Activated CD4-positive, alpha-beta memory T cell treated with anti-CD3 and anti-CD28 coated beads for 36 hours (primary cell): ENCODE measurements around the gene PLA2G6. TPM values are rescaled to one million over a fixed set of nuclear protein-coding genes. Genes with fewer than 3 reads are reported as not detected.
"Not testable (repeated sequence)": the region's sequence is repeated elsewhere in the genome, so short reads cannot be mapped to it uniquely, and the experiment has no call there.

Experiments used
- CTCF ChIA-PET: fragments of 350-600 bp; sonication (Branson Sonifier 250); formaldehyde crosslinking; loops from one replicate; lab custom pipeline; 2021; ENCODE audit warnings: antibody characterized with exemption, inconsistent platforms; lab: Charles Lee
- POLR2A ChIA-PET: fragments of 350-600 bp; sonication (Branson Sonifier 250); formaldehyde crosslinking; loops from one replicate; lab custom pipeline; 2021; ENCODE audit warnings: antibody characterized with exemption; lab: Charles Lee
- DNase-seq: peaks from one replicate; pipeline ENCODE4 v3.0.0-alpha.2; 2020
- H3K27ac Mint-ChIP-seq: one replicate; pipeline ENCODE4 v1.8.0; 2021; ENCODE audit warnings: mixed read lengths
- H3K27me3 Mint-ChIP-seq: one replicate; pipeline ENCODE4 v1.8.0; 2021; ENCODE audit warnings: mixed read lengths
- H3K36me3 Mint-ChIP-seq: one replicate; pipeline ENCODE4 v1.8.0; 2021; ENCODE audit warnings: mixed read lengths
- H3K4me1 Mint-ChIP-seq: one replicate; pipeline ENCODE4 v1.8.0; 2021; ENCODE audit warnings: low read depth, mixed read lengths
- H3K4me3 Mint-ChIP-seq: one replicate; pipeline ENCODE4 v1.8.0; 2021; ENCODE audit warnings: mild to moderate bottlenecking, mixed read lengths
- H3K9me3 Mint-ChIP-seq: one replicate; pipeline ENCODE4 v1.8.0; 2021; ENCODE audit warnings: mixed read lengths
- intact Hi-C: fragments of 100-400 bp; cut with micrococcal nuclease; formaldehyde crosslinking; loops from one replicate; pipeline ENCODE4 v1.15.1; 2023
- total RNA-seq, 2 experiments: library from RNA; stranded (reverse); gene quantifications; one replicate each; pipeline ENCODE4 v1.2.3, GENCODE V29; 2021

The PLA2G6 gene
- total RNA-seq, 2 experiments from 2014 or later, result 63.7 to 69.5 TPM

- H3K36me3 Mint-ChIP-seq, H3K27ac Mint-ChIP-seq, H3K9me3 Mint-ChIP-seq, H3K4me3 Mint-ChIP-seq, H3K4me1 Mint-ChIP-seq, POLR2A ChIA-PET, CTCF ChIA-PET, intact Hi-C loops, DNase-seq, H3K27me3 Mint-ChIP-seq: not testable (repeated sequence)
These were observed 27.1 kb downstream of the PLA2G6 start for GRCh38 chr22:38154563-38154915.

- Mint-ChIP-seq H3K36me3 (peaks cover 2% of the 10 kb centered on the region), H3K4me1 (no peaks in the 10 kb centered on the region), H3K27me3 (no peaks in the 10 kb centered on the region), H3K9me3 (no peaks in the 10 kb centered on the region), H3K4me3 (no peak overlapping the region), H3K27ac (no peak overlapping the region)
- ChIA-PET POLR2A (interaction anchor here (0.6 kb wide), 1 partner anchor 43 kb away, joined by 3 read pairs; no protein-coding TSS in a partner anchor), CTCF (no interaction called here)
- no peak for DNase-seq
- intact Hi-C loops, result no loop called here
These were observed 27.6 kb downstream of the PLA2G6 start for GRCh38 chr22:38153821-38154562.

- intact Hi-C loops, result no loop called here
- no peaks in the 10 kb centered on the region for H3K27me3 Mint-ChIP-seq
- no peaks in the 10 kb centered on the region for H3K9me3 Mint-ChIP-seq
- peaks cover 12% of the 10 kb centered on the region for H3K4me1 Mint-ChIP-seq
- no peak overlapping the region for H3K4me3 Mint-ChIP-seq
- no peaks in the 10 kb centered on the region for H3K36me3 Mint-ChIP-seq
- no peak overlapping the region for H3K27ac Mint-ChIP-seq
- CTCF ChIA-PET, result interaction anchor here (0.6 kb wide), 1 partner anchor 68 kb away, joined by 3 read pairs; no protein-coding TSS in a partner anchor
- POLR2A ChIA-PET, result no interaction called here
- no peak for DNase-seq
These were observed 30.5 kb downstream of the PLA2G6 start for GRCh38 chr22:38151126-38151500.

GRCh38 chr22:38148245-38148644, 33.4 kb downstream of the PLA2G6 start:
- H3K27ac Mint-ChIP-seq, result no peak overlapping the region
- POLR2A ChIA-PET, result no interaction called here
- no peaks in the 10 kb centered on the region for H3K9me3 Mint-ChIP-seq
- DNase-seq, result no peak
- H3K4me1 Mint-ChIP-seq, result peaks cover 17% of the 10 kb centered on the region
- peaks cover 6% of the 10 kb centered on the region for H3K36me3 Mint-ChIP-seq
- CTCF ChIA-PET, result no interaction called here
- intact Hi-C loops, result no loop called here
- no peaks in the 10 kb centered on the region for H3K27me3 Mint-ChIP-seq
- H3K4me3 Mint-ChIP-seq, result no peak overlapping the region

DNA sequence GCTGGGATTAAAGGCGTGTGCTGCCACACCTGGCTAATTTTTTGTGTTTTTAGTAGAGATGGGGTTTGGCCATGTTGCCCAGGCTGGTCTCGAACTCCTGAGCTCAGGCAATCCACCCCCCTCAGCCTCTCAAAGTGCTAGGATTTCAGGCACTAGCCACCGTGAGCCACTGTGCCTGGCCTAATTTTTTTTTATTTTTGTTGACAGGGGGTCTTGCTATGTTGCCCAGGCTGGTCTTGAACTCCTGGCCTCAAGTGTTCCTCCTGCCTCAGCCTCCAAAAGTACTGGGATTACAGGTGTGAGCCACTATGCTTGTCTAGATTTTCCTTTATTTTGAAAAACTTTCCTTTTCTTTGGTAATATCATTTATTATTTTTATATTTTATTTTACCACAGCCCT, 35.5 kb downstream of the PLA2G6 start:
- H3K4me3 Mint-ChIP-seq, intact Hi-C loops, DNase-seq, POLR2A ChIA-PET, CTCF ChIA-PET, H3K27me3 Mint-ChIP-seq, H3K27ac Mint-ChIP-seq, H3K9me3 Mint-ChIP-seq: not testable (repeated sequence)
- peaks cover 16% of the 10 kb centered on the region for H3K36me3 Mint-ChIP-seq
- peaks cover 19% of the 10 kb centered on the region for H3K4me1 Mint-ChIP-seq

- no peaks in the 10 kb centered on the region for H3K27me3 Mint-ChIP-seq
- CTCF ChIA-PET, result interaction anchor here (1.0 to 1.1 kb wide), 2 partner anchors 25 to 92 kb away, joined by 3 read pairs; no protein-coding TSS in a partner anchor
- no peaks in the 10 kb centered on the region for H3K9me3 Mint-ChIP-seq
- no peak overlapping the region for H3K27ac Mint-ChIP-seq
- no peak for DNase-seq
- intact Hi-C loops, result no loop called here
- no peak overlapping the region for H3K4me3 Mint-ChIP-seq
- POLR2A ChIA-PET, result no interaction called here
- peaks cover 18% of the 10 kb centered on the region for H3K36me3 Mint-ChIP-seq
- H3K4me1 Mint-ChIP-seq, result peaks cover 19% of the 10 kb centered on the region
These were observed 37.6 kb downstream of the PLA2G6 start for GRCh38 chr22:38144025-38144405.

DNA sequence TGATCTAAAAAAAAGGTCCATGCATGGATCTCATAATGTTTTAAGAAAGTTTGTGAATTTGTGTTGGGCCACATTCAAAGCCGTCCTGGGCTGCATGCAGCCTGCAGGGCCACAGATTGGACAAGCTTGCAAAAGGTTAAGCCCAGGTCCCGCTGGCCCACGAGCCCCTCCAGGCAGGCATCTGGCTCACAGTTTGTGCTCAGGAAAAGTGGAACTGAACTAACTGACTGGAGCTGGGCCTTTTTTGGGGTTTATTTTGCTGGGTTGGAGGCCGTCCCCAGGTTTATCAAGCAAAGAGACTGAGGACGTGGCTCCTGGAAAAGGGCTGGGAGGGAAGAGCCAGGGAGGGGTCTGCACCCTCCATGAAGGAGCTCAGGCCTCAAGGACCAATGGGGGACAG, 39.0 kb downstream of the PLA2G6 start:
- CTCF ChIA-PET, result interaction anchor here (0.7 kb wide), 1 partner anchor 28 kb away, joined by 3 read pairs; no protein-coding TSS in a partner anchor
- H3K27me3 Mint-ChIP-seq, result no peaks in the 10 kb centered on the region
- H3K9me3 Mint-ChIP-seq, result no peaks in the 10 kb centered on the region
- DNase-seq, result no peak
- no peak overlapping the region for H3K27ac Mint-ChIP-seq
- no peak overlapping the region for H3K4me3 Mint-ChIP-seq
- intact Hi-C loops, result no loop called here
- peaks cover 11% of the 10 kb centered on the region for H3K4me1 Mint-ChIP-seq
- POLR2A ChIA-PET, result interaction anchor here (1.2 kb wide), 1 partner anchor 20 kb away, joined by 3 read pairs; no protein-coding TSS in a partner anchor
- peaks cover 22% of the 10 kb centered on the region for H3K36me3 Mint-ChIP-seq

- Mint-ChIP-seq H3K4me3 (no peak overlapping the region), H3K4me1 (peaks cover 7% of the 10 kb centered on the region), H3K27ac (no peak overlapping the region), H3K27me3 (no peaks in the 10 kb centered on the region), H3K9me3 (no peaks in the 10 kb centered on the region), H3K36me3 (peaks cover 22% of the 10 kb centered on the region)
- ChIA-PET POLR2A (no interaction called here), CTCF (no interaction called here)
- intact Hi-C loops, result no loop called here
- no peak for DNase-seq
These were observed 40.2 kb downstream of the PLA2G6 start for GRCh38 chr22:38141217-38141973.

DNA sequence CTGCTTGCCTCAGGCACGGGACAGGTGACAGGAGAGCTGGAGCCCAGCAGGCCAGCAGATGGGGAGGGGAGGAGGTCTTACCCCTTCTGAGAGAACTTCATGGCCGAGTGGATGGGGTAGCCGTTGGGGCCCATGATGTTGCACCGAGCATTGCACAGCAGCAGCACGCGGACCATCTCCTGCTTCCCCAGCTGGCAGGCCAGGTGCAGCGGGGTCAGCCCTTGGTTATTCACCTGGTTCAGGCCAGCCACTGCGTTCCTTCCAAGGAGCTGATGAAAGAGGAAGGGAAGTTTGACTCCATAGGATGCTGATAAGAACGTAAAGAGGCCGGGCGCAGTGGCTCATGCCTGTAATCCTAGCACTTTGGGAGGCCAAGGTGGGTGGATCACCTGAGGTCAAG, 41.7 kb downstream of the PLA2G6 start:
- ChIA-PET CTCF (interaction anchor here (1.3 kb wide), 1 partner anchor 88 kb away, joined by 5 read pairs; no protein-coding TSS in a partner anchor), POLR2A (no interaction called here)
- H3K27me3 Mint-ChIP-seq, result no peaks in the 10 kb centered on the region
- no peak overlapping the region for H3K27ac Mint-ChIP-seq
- peaks cover 7% of the 10 kb centered on the region for H3K4me1 Mint-ChIP-seq
- no peak overlapping the region for H3K4me3 Mint-ChIP-seq
- no peaks in the 10 kb centered on the region for H3K9me3 Mint-ChIP-seq
- DNase-seq, result no peak
- intact Hi-C loops, result no loop called here
- peaks cover 27% of the 10 kb centered on the region for H3K36me3 Mint-ChIP-seq

- ChIA-PET POLR2A (no interaction called here), CTCF (interaction anchor here (1.1 kb wide), 1 partner anchor 24 kb away, joined by 3 read pairs; no protein-coding TSS in a partner anchor)
- H3K36me3 Mint-ChIP-seq, result peaks cover 27% of the 10 kb centered on the region
- no peak for DNase-seq
- H3K27ac Mint-ChIP-seq, result no peak overlapping the region
- H3K9me3 Mint-ChIP-seq, result no peaks in the 10 kb centered on the region
- intact Hi-C loops, result no loop called here
- H3K27me3 Mint-ChIP-seq, result no peaks in the 10 kb centered on the region
- peaks cover 6% of the 10 kb centered on the region for H3K4me1 Mint-ChIP-seq
- no peak overlapping the region for H3K4me3 Mint-ChIP-seq
These were observed 42.7 kb downstream of the PLA2G6 start for GRCh38 chr22:38138961-38139360.

- H3K36me3 Mint-ChIP-seq, result peaks cover 23% of the 10 kb centered on the region
These were observed 43.5 kb downstream of the PLA2G6 start for GRCh38 chr22:38137876-38138687.

DNA sequence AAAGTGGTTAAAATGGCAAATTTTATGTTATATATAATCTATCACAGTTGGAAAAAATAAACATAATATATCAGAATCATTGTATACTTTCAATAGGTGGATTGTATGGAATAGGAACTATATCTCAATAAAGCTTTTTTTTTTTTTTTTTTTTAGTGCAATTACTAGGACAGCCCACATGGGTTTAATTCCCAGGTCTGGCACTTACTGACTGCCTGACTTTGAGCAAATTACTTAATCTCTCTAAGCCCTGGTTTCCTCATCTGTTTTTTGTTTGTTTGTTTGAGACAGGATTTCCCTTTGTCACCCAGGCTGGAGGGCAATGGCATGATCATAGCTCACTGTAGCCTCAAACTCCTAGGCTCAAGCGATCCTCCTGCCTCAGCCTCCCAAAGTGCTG, 45.0 kb downstream of the PLA2G6 start:
- intact Hi-C loops, result no loop called here
- CTCF ChIA-PET, result interaction anchor here (1.8 kb wide), 1 partner anchor 94 kb away, joined by 6 read pairs; no protein-coding TSS in a partner anchor
- DNase-seq, result no peak
- H3K9me3 Mint-ChIP-seq, result no peaks in the 10 kb centered on the region
- POLR2A ChIA-PET, result no interaction called here
- no peak overlapping the region for H3K4me3 Mint-ChIP-seq
- peaks cover 16% of the 10 kb centered on the region for H3K36me3 Mint-ChIP-seq
- no peaks in the 10 kb centered on the region for H3K4me1 Mint-ChIP-seq
- H3K27ac Mint-ChIP-seq, result no peak overlapping the region
- no peaks in the 10 kb centered on the region for H3K27me3 Mint-ChIP-seq

More at GRCh38 chr22:38137876-38138687, 43.5 kb downstream of the PLA2G6 start:
- ChIA-PET POLR2A (no interaction called here), CTCF (interaction anchor here (1.1 to 1.8 kb wide), 4 partner anchors 23 to 92 kb away, joined by 3 to 7 read pairs (median 6); no protein-coding TSS in a partner anchor)
- H3K27ac Mint-ChIP-seq, result no peak overlapping the region
- no peaks in the 10 kb centered on the region for H3K9me3 Mint-ChIP-seq
- DNase-seq, result no peak
- peaks cover under 1% of the 10 kb centered on the region for H3K4me1 Mint-ChIP-seq
- intact Hi-C loops, result no loop called here
- no peak overlapping the region for H3K4me3 Mint-ChIP-seq
- H3K27me3 Mint-ChIP-seq, result no peaks in the 10 kb centered on the region
